PC-3 (cell line): Measurements from ENCODE around the gene FGG. TPM values are rescaled to one million over a fixed set of nuclear protein-coding genes. Genes with fewer than 3 reads are reported as not detected.

ENCODE experiments used
- ATAC-seq: fragments of 200-7000 bp; cut with Tn5 transposase; 2 replicates; pipeline ENCODE4 v1.9.1; 2020; ENCODE audit warnings: mild to moderate bottlenecking, moderate library complexity
- Bru-seq: library from RNA; stranded (reverse); fragments of 400-500 nt; gene quantifications from one replicate; lab custom pipeline; 2021; lab: Mats Ljungman, UMichigan
- BruChase-seq, 2 experiments: library from RNA; stranded (reverse); fragments of 400-500 nt; gene quantifications; one replicate each; lab custom pipeline; 2021; lab: Mats Ljungman, UMichigan
- BruUV-seq: library from RNA; stranded (reverse); fragments of 400-500 nt; replicated peaks from 2 replicates; lab custom pipeline; 2021; lab: Mats Ljungman, UMichigan
- CTCF ChIA-PET: fragments of 300-600 bp; sonication (Branson Sonifier 250); formaldehyde crosslinking; loops from one replicate; lab custom pipeline; 2022; ENCODE audit warnings: antibody characterized with exemption; lab: Charles Lee
- POLR2A ChIA-PET: fragments of 300-600 bp; sonication (Branson Sonifier 250); formaldehyde crosslinking; loops from one replicate; lab custom pipeline; 2022; ENCODE audit warnings: antibody characterized with exemption; ENCODE audit not compliant: unreplicated experiment; lab: Charles Lee
- DNase-seq: peaks from one replicate; pipeline ENCODE4 v3.0.0-alpha.2; 2015
- H2AFZ ChIP-seq: fragments of 300-600 bp; sonication (generic); 2 replicates; pipeline ENCODE4 v1.6.0; 2016; ENCODE audit warnings: antibody characterized with exemption, low read length
- H3F3A ChIP-seq: fragments of 300-600 bp; sonication (generic); one replicate; pipeline ENCODE4 v1.6.0; 2017; ENCODE audit warnings: antibody characterized with exemption, low read length, control low read depth, mild to moderate bottlenecking; ENCODE audit not compliant: unreplicated experiment
- H3K27ac ChIP-seq: fragments of 300-600 bp; sonication (generic); 2 replicates; pipeline ENCODE4 v1.5.1; 2016; ENCODE audit warnings: mild to moderate bottlenecking, low read length
- H3K27me3 ChIP-seq: fragments of 300-600 bp; sonication (generic); 2 replicates; pipeline ENCODE4 v1.6.1; 2016; ENCODE audit warnings: low read length, mixed read lengths
- H3K36me3 ChIP-seq: fragments of 300-600 bp; sonication (generic); 2 replicates; pipeline ENCODE4 v1.6.1; 2016; ENCODE audit warnings: low read depth, mixed run types, low read length, mixed read lengths
- H3K4me1 ChIP-seq: fragments of 300-600 bp; sonication (generic); 2 replicates; pipeline ENCODE4 v1.5.1; 2016; ENCODE audit warnings: low read length; ENCODE audit not compliant: insufficient read depth
- H3K4me2 ChIP-seq: fragments of 300-600 bp; sonication (generic); 2 replicates; pipeline ENCODE4 v1.6.0; 2016; ENCODE audit warnings: low read length
- H3K4me3 ChIP-seq: fragments of 300-600 bp; sonication (generic); 2 replicates; pipeline ENCODE4 v1.5.1; 2016; ENCODE audit warnings: mild to moderate bottlenecking, low read length, mixed read lengths
- H3K79me2 ChIP-seq: fragments of 300-600 bp; sonication (generic); 2 replicates; pipeline ENCODE4 v1.6.1; 2017; ENCODE audit warnings: low read length, mixed read lengths
- H3K9ac ChIP-seq: fragments of 300-600 bp; sonication (generic); 2 replicates; pipeline ENCODE4 v1.6.0; 2016; ENCODE audit warnings: mild to moderate bottlenecking, low read length
- H3K9me2 ChIP-seq: fragments of 300-600 bp; sonication (generic); replicated peaks from 2 replicates; pipeline ENCODE4 v1.6.1; 2016; ENCODE audit warnings: mixed run types, low read length, mixed read lengths
- H3K9me3 ChIP-seq: fragments of 300-600 bp; sonication (generic); 2 replicates; pipeline ENCODE4 v1.6.1; 2016; ENCODE audit warnings: low read length, mixed read lengths
- H4K20me1 ChIP-seq: fragments of 300-600 bp; sonication (generic); 2 replicates; pipeline ENCODE4 v1.6.1; 2016; ENCODE audit warnings: low read length, mixed read lengths
- EZH2 ChIP-seq: fragments of 300-600 bp; sonication (generic); IDR thresholded peaks from one replicate; pipeline ENCODE4 v1.6.1; 2017; ENCODE audit warnings: antibody characterized with exemption, mild to moderate bottlenecking, low read length; ENCODE audit not compliant: unreplicated experiment
- EZH2phosphoT487 ChIP-seq: fragments of 300-600 bp; sonication (generic); IDR thresholded peaks from 2 replicates; pipeline ENCODE4 v1.6.1; 2018; ENCODE audit warnings: mild to moderate bottlenecking, antibody characterized with exemption, low read length, borderline replicate concordance
- intact Hi-C: fragments of 100-400 bp; cut with micrococcal nuclease; formaldehyde crosslinking; loops from 2 replicates; pipeline ENCODE4 v1.9.0; 2023
- long read RNA-seq: library from polyadenylated mRNA; unstranded; transcript quantifications from one replicate; pipeline ENCODE4 v2.0.0, GENCODE V29; 2021; ENCODE audit not compliant: unreplicated experiment
- total RNA-seq: library from RNA; depleted of rRNA; stranded (reverse); fragments of >200 nt; gene quantifications from 2 replicates; pipeline ENCODE4 v1.2.3, GENCODE V29; 2014; rRNA removed
- TF ChIP-seq, protein P1 (sequence below): fragments of 300-600 bp; sonication (generic); conservative IDR thresholded peaks from 2 replicates; pipeline ENCODE4 v1.5.1; 2017; ENCODE audit warnings: antibody characterized with exemption, low read depth, mild to moderate bottlenecking, low read length

The FGG gene
- total RNA-seq (not detected in 2 replicates), Bru-seq, nascent RNA (not detected), BruChase-seq, experiment 1, labeled RNA remaining after a 6-hour chase (percentile 8 among the genes with signal in this experiment), BruChase-seq, experiment 2, labeled RNA remaining after a 2-hour chase (percentile 11 among the genes with signal in this experiment)
- long read RNA-seq, result 0 reads

DNA sequence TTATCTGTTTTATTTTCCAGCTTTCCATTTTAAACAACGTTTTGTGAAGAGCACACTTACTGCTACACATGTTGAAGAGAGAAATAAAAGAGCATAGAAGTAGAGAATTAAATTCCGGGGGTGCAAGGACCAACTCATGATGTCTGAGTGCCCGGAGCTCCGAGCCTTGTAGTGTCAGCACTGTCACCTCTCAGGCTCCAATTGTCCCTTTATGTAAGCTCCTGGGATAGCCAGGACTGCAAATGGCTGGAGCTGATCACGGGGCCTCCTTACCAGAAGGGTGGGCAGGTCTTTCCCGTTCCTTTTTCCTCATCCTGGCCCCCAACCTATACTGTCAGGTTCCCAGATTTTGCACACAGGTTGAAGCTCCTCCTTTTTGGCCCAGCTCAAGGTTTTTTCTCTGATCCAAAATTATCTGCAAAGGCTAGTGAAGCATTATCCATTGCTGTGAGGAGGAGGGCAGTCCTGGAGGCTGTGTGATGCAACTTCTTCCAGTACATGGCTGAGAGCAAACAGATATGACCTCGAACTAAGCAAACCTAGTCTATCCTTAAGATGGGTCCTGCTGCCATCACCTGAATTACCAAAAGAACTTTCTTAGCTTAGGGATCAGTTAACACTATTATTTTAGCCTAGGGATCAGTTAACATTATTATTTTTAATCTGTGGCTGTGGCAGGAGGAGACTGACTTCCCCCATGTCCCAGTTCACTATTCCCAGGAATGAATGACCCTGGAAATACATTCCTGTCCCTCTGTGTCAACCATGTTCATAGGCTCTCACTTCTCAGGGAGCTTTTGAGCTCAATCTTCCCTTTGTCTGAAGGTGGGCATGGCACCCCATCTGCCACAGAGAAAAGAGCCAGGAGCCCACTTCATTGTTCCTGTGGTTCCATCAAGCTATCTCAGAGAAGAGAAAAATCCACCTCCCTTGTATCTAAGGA lies at the start of gene FGG:
Gene FGG (minus strand): TSS at position 185 of the 943 bp plus-strand sequence. CDS start 47 bp downstream, at position 138.
- Histone ChIP-seq H3K4me3 (no peak within 1 kb of the TSS), H3K27me3 (no peaks in the 10 kb centered on the region), H3K36me3 (no peaks in the 10 kb centered on the region), H3K4me1 (no peaks in the 10 kb centered on the region), H3K79me2 (no peaks in the 10 kb centered on the region), H3K27ac (no peak within 1 kb of the TSS), H2AFZ (0 out of 2 replicates have a peak within 1 kb of the TSS, but pooled peaks have one; percentile 13), H4K20me1 (no peaks in the 10 kb centered on the region), H3F3A (no peaks in the 10 kb centered on the region), H3K4me2 (no peak within 1 kb of the TSS), H3K9me3 (no peaks in the 10 kb centered on the region), H3K9me2 (no peaks in the 10 kb centered on the region), H3K9ac (no peak within 1 kb of the TSS)
- TF ChIP-seq, protein P1, sequence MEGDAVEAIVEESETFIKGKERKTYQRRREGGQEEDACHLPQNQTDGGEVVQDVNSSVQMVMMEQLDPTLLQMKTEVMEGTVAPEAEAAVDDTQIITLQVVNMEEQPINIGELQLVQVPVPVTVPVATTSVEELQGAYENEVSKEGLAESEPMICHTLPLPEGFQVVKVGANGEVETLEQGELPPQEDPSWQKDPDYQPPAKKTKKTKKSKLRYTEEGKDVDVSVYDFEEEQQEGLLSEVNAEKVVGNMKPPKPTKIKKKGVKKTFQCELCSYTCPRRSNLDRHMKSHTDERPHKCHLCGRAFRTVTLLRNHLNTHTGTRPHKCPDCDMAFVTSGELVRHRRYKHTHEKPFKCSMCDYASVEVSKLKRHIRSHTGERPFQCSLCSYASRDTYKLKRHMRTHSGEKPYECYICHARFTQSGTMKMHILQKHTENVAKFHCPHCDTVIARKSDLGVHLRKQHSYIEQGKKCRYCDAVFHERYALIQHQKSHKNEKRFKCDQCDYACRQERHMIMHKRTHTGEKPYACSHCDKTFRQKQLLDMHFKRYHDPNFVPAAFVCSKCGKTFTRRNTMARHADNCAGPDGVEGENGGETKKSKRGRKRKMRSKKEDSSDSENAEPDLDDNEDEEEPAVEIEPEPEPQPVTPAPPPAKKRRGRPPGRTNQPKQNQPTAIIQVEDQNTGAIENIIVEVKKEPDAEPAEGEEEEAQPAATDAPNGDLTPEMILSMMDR, result no peak
- TF ChIP-seq EZH2 (no peak), EZH2phosphoT487 (no peak)
- ATAC-seq, result no peak
- intact Hi-C loops, result no loop called here
- BruUV-seq, result no TSS peak
- CTCF ChIA-PET, result no interaction called here
- POLR2A ChIA-PET, result no interaction called here
- no peak for DNase-seq

GRCh38 chr4:154660052-154660451 lies 47.6 kb upstream of the FGG start:
- Histone ChIP-seq H2AFZ (no peak overlapping the region), H3K4me1 (no peaks in the 10 kb centered on the region), H3K9me3 (no peaks in the 10 kb centered on the region), H3K27me3 (peaks cover 4% of the 10 kb centered on the region; the same call in 1 of the 2 replicates), H3K9me2 (no peaks in the 10 kb centered on the region), H3K4me3 (no peak overlapping the region), H3K27ac (no peak overlapping the region), H3K79me2 (no peaks in the 10 kb centered on the region), H3K36me3 (no peaks in the 10 kb centered on the region), H3F3A (no peaks in the 10 kb centered on the region), H3K4me2 (no peak overlapping the region), H4K20me1 (no peaks in the 10 kb centered on the region), H3K9ac (no peak overlapping the region)
- ChIA-PET CTCF (no interaction called here), POLR2A (interaction anchor here (0.7 kb wide), 1 partner anchor 8 kb away, joined by 6 read pairs; no protein-coding TSS in a partner anchor)
- no peak for TF ChIP-seq EZH2phosphoT487
- TF ChIP-seq EZH2, result no peak
- TF ChIP-seq, protein P1, result no peak
- BruUV-seq, result no TSS peak
- no peak for DNase-seq
- intact Hi-C loops, result no loop called here
- no peak for ATAC-seq
